Panc1 (cell line): ENCODE results near the gene KRTAP5-1.

Experiments
- CTCF ChIP-seq: fragments of 450-650 bp; IDR thresholded peaks from 2 replicates; pipeline ENCODE4 v1.5.1; 2017; ENCODE audit warnings: mild to moderate bottlenecking
- POLR2AphosphoS5 ChIP-seq: IDR thresholded peaks from 2 replicates; pipeline ENCODE4 v1.6.1; 2012; ENCODE audit warnings: mild to moderate bottlenecking, low read depth, low read length, moderate library complexity
- REST ChIP-seq, 2 experiments: IDR thresholded peaks; 2 replicates each; pipeline ENCODE4 v1.6.1; 2011 to 2012; ENCODE audit warnings: low read depth in 2 of 2, control low read depth in 1 of 2, low read length in 1 of 2, mild to moderate bottlenecking in 1 of 2, moderate library complexity in 1 of 2; ENCODE audit not compliant: insufficient read depth in 1 of 2
- TCF7L2 ChIP-seq: IDR thresholded peaks from 2 replicates; pipeline ENCODE4 v1.6.1; 2011; ENCODE audit warnings: mild to moderate bottlenecking, low read depth, low read length, inconsistent platforms

GRCh38 chr11:1555713-1556153 is 29.4 kb downstream of the KRTAP5-1 start:
- TF ChIP-seq POLR2AphosphoS5 (no peak), REST (IDR thresholded peaks at IDR 0.05; ENCODE audit: insufficient read depth in 1 of 2, low read depth in 2 of 2, low read length in 1 of 2) (no peak), TCF7L2 (no peak), CTCF (no peak)
